GM19351 (cell line): Measurements from ENCODE around the gene FRMPD3.

Experiments used
- ATAC-seq: cut with Tn5 transposase; IDR thresholded peaks from one replicate; pipeline ENCODE4 v1.9.1; 2021; ENCODE audit warnings: mild to moderate bottlenecking, moderate library complexity; ENCODE audit not compliant: unreplicated experiment

Gene FRMPD3

DNA sequence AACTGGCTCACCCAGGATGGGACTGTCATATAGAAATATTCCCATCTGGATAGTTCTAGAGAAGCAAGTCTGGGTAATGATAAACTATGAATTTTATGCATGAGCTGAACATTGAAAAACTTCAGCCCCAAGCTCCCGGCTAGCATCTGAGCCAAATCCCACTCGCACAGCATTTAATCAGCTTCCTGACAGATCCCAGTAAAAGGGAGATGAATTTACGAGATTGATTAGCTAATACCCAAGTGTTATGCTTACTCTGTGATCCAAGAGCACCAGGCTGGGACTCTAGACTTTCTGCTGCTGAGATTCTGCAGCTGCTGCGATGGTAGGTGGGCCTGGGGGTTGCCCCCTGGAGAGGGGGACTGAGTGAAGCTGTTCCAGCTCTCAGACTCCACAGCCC, 28.0 kb downstream of the FRMPD3 start:
- no peak for ATAC-seq

GRCh38 chrX:107480272-107480671, 30.8 kb downstream of the FRMPD3 start:
- no peak for ATAC-seq

- no peak for ATAC-seq
Observed at GRCh38 chrX:107482046-107482445, 32.6 kb downstream of the FRMPD3 start.

DNA sequence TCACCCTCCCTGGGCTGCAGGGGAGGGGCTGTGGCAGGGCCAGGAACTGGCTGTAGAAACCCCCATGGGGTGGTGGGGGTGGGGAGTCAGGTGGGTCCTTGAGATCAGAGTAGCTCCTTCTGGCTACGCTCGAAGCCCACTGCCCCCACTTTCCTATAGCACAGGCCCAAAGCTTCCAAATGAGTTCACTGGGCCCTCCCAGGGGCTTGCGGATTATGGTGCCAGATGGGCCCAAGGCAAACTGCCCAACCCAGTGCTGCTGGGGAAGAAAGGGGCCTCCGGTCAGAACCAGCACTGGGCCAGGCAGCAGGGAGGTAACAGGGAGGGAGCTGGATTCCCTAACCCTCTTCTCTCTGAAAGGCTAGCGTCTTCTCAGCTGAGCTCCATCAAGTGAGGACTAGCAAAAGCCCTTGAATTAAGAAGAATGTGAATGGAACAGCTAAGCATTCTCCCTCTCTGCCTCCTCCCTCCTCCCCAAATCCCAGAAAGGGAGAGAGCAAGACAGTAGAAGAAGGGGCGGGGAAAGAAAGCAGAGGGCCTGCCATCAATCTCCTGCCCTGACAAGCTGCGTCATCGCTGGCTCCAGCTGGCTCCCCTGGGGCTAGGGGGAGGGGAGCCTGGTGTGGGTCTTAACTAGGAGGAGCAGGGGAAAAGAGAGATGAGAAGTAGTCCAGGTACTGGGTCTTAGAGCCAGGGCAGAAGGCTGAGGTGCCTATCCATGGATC, 34.7 kb downstream of the FRMPD3 start:
- ATAC-seq: no peak

- no peak for ATAC-seq
Observed at GRCh38 chrX:107485013-107485412, 35.6 kb downstream of the FRMPD3 start.

- no peak for ATAC-seq
Observed at GRCh38 chrX:107493141-107493540, 43.7 kb downstream of the FRMPD3 start.

- no peak for ATAC-seq
Observed at GRCh38 chrX:107496786-107497185, 47.3 kb downstream of the FRMPD3 start.
